Suprapubic skin (tissue), 4 donors: Measurements from ENCODE around the gene SREBF1. TPM values are rescaled to one million over a fixed set of nuclear protein-coding genes. Genes with fewer than 3 reads are reported as not detected.

Experiments used
- DNase-seq, 2 donors: peaks; one replicate each; pipeline ENCODE4 v3.0.0-alpha.2; 2019; ENCODE audit warnings: low spot score in 2 of 2
- H3K27ac ChIP-seq: fragments of 200-600 bp; sonication (generic); one replicate; pipeline ENCODE4 v1.5.1; 2019
- H3K27me3 ChIP-seq: fragments of 200-600 bp; sonication (generic); one replicate; pipeline ENCODE4 v1.5.1; 2019
- H3K36me3 ChIP-seq: fragments of 200-600 bp; sonication (generic); one replicate; pipeline ENCODE4 v1.5.1; 2019
- H3K4me1 ChIP-seq: fragments of 200-600 bp; sonication (generic); one replicate; pipeline ENCODE4 v1.5.1; 2019
- H3K4me3 ChIP-seq: fragments of 200-600 bp; sonication (generic); one replicate; pipeline ENCODE4 v1.5.1; 2019; ENCODE audit warnings: mild to moderate bottlenecking
- H3K9me3 ChIP-seq: fragments of 200-600 bp; sonication (generic); one replicate; pipeline ENCODE4 v1.5.1; 2019
- EP300 ChIP-seq: sonication (generic); formaldehyde crosslinking; IDR thresholded peaks from one replicate; pipeline ENCODE4 v1.6.1; 2017; ENCODE audit warnings: antibody characterized with exemption
- POLR2A ChIP-seq, 2 donors: fragments of 450-650 bp; IDR thresholded peaks; one replicate each; pipeline ENCODE4 v1.6.1; 2017; ENCODE audit warnings: antibody characterized with exemption in 2 of 2, mild to moderate bottlenecking in 2 of 2, moderate library complexity in 2 of 2
- POLR2AphosphoS5 ChIP-seq, 3 donors: sonication (generic); formaldehyde crosslinking; IDR thresholded peaks; one replicate each; pipeline ENCODE4 v1.6.1; 2017; ENCODE audit warnings: antibody characterized with exemption in 3 of 3
- WGBS: methylation state at CpG from one replicate; pipeline ENCODE4 v1.1.5; 2018; 5-methylcytosine and 5-hydroxymethylcytosine counted together
- total RNA-seq, 4 donors: library from RNA; depleted of rRNA; stranded (reverse); fragments of >200 nt; gene quantifications; one replicate each; pipeline ENCODE4 v1.1.0, GENCODE V29; 2016
- TF ChIP-seq, protein P1 (sequence below), 2 donors: fragments of 200-600 bp in 1 of 2; fragments of 450-650 bp in 1 of 2; sonication (generic) in 1 of 2; IDR thresholded peaks; one replicate each; pipeline ENCODE4 v1.5.1; 2016 to 2019; ENCODE audit warnings: antibody characterized with exemption in 2 of 2, mild to moderate bottlenecking in 1 of 2, moderate library complexity in 1 of 2

Gene SREBF1
- total RNA-seq, 4 donors from 2014 or later = 78.1 to 124 (median 91.7) TPM

DNA sequence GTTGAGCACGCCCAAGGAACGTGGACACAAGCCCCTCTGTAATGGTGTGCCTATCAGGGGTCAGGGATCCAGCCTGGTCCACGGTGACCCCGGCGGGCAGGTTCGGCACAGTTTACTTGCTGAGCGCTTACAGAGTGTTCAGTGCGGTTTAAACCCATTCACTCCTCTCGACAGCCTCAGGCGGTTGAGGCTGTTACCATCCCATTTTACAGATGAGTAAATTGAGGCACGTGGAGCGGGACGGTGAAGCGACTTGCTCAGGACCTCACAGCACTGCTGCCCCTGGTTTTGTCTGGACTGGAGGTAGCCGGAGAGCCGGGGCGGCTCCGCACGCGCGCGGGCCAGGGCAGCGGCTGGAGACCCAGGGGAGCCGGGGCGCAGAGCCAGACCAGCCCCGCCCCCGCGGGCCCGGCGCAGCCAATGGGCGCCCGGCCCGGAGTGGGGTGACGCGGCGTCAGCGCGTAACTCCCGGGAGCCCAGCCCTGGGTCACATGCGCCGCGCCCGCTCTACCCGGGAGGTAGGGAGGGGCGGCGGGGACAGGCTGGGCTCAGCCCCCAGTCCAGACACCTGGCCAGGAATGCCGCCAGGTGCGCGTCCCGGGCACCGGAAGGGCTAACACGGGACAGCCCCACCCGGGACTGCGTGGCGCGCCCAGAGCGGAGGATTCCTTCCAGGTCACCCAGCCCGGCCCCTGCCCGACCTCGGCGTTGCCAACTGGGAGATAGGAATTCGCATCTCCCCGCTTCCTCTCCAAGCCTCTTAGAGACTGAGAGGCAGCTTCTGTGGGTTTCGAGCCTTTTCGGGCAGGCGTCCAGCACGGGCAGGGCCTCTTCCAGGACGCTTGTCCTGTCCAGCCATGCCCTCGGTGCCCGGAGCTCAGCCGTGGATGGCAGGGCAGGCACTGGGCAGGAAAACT is 3.3 kb upstream of the SREBF1 start:
- WGBS = 6% methylated on average over 58 of the region's 71 CpGs
- Histone ChIP-seq H3K4me3 (peak overlapping the region; percentile 54), H3K27ac (peak overlapping the region; percentile 98), H3K27me3 (no peaks in the 10 kb centered on the region), H3K36me3 (no peaks in the 10 kb centered on the region), H3K4me1 (peaks cover 82% of the 10 kb centered on the region), H3K9me3 (no peaks in the 10 kb centered on the region)
- TF ChIP-seq POLR2A (IDR thresholded peaks at IDR 0.05) (peak in 1 of 2 donors; percentile 82), POLR2AphosphoS5 (IDR thresholded peaks at IDR 0.05) (peak in 2 of 3 donors; percentile 80 to 82)
- TF ChIP-seq, protein P1, sequence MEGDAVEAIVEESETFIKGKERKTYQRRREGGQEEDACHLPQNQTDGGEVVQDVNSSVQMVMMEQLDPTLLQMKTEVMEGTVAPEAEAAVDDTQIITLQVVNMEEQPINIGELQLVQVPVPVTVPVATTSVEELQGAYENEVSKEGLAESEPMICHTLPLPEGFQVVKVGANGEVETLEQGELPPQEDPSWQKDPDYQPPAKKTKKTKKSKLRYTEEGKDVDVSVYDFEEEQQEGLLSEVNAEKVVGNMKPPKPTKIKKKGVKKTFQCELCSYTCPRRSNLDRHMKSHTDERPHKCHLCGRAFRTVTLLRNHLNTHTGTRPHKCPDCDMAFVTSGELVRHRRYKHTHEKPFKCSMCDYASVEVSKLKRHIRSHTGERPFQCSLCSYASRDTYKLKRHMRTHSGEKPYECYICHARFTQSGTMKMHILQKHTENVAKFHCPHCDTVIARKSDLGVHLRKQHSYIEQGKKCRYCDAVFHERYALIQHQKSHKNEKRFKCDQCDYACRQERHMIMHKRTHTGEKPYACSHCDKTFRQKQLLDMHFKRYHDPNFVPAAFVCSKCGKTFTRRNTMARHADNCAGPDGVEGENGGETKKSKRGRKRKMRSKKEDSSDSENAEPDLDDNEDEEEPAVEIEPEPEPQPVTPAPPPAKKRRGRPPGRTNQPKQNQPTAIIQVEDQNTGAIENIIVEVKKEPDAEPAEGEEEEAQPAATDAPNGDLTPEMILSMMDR (IDR thresholded peaks at IDR 0.05) = no peak
- peak; percentile 93 to 95 for DNase-seq

DNA sequence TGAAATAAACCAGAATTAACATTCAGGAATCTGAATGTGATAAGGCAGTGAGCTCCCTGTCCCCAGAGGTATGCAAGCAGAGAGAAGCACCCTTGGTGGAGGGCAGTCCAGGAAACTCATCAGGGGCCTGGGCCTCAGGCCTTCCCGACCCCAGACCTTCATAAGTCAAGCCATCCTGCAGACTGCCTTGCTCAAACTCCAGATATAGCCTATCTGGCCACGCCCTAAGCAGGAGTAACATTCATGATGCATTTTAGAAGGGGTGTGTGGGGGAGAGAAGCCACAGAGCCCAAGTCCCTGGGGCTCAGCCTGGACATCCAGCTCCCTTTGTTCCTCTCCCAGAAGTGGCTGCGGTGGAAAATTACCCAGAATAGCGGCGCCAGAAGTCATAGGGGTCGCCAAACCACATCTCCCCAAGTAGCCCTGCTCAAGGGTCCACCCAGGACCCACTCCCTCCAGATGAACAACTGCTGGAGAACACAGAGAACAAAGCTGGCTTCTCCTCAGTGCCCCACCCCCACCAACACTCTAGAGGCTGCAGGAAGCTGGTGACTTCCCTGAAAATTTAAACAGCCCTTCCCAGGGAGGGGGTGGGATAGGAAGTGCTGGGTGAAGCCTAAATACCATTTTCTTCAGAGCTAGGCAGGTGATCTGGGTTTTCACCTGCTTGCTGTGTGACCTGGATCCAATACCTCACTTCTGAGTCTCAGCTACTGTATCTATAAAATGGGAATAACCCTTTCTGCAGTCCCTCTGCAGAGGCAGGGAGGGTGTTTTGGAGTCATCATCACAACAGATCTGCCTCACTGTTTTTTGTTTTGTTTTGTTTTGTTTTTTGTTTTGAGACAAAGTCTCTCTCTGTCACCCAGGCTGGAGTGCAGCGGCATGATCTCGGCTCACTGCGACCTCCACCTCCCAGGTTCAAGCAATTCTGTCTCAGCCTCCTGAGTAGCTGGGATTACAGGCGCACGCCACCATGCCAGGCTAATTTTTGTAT is 1.5 kb upstream of the SREBF1 start:
- H3K4me3 ChIP-seq = peak overlapping the region; percentile 73
- H3K27me3 ChIP-seq = no peaks in the 10 kb centered on the region
- H3K9me3 ChIP-seq = no peaks in the 10 kb centered on the region
- DNase-seq = peak in 1 of 2 donors; percentile 87
- peaks cover 93% of the 10 kb centered on the region for H3K4me1 ChIP-seq
- peak overlapping the region; percentile 98 for H3K27ac ChIP-seq
- TF ChIP-seq EP300 (no peak), POLR2A (IDR thresholded peaks at IDR 0.05) (no peak), POLR2AphosphoS5 (IDR thresholded peaks at IDR 0.05) (no peak)
- TF ChIP-seq, protein P1 (IDR thresholded peaks at IDR 0.05) = no peak
- WGBS = 57% methylated on average over 11 of the region's 11 CpGs
- H3K36me3 ChIP-seq = no peaks in the 10 kb centered on the region

DNA sequence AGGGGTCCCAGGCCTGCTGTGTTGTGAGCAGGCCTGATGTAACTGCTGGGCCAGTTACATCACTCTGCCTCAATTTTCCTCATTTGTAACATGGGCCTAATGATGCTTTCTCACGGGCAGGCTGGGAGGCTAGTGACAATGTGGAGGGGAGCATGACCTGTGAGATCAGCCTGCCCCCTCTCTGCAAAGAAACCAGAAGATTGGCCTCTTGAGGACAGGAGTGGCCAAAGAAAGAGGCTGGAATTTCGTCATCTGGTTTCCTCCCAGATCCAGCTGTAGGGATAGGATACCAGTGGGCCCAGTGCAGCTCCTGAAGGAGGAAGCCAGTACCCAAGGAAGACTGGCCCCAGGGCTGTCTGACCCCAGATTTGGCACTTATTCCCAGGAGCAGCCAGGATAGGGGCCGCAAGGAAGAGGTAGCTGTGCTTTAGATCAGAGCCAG is 615 bp upstream of the SREBF1 start:
- DNase-seq = no peak
- 65% methylated on average over 1 of the region's 3 CpGs for WGBS
- Histone ChIP-seq H3K9me3 (no peaks in the 10 kb centered on the region), H3K4me1 (peaks cover 84% of the 10 kb centered on the region), H3K27ac (peak overlapping the region; percentile 98), H3K27me3 (no peaks in the 10 kb centered on the region), H3K36me3 (no peaks in the 10 kb centered on the region), H3K4me3 (peak overlapping the region; percentile 73)
- TF ChIP-seq POLR2AphosphoS5 (IDR thresholded peaks at IDR 0.05) = peak in 2 of 3 donors; percentile 15 to 29
- no peak for TF ChIP-seq EP300

DNA sequence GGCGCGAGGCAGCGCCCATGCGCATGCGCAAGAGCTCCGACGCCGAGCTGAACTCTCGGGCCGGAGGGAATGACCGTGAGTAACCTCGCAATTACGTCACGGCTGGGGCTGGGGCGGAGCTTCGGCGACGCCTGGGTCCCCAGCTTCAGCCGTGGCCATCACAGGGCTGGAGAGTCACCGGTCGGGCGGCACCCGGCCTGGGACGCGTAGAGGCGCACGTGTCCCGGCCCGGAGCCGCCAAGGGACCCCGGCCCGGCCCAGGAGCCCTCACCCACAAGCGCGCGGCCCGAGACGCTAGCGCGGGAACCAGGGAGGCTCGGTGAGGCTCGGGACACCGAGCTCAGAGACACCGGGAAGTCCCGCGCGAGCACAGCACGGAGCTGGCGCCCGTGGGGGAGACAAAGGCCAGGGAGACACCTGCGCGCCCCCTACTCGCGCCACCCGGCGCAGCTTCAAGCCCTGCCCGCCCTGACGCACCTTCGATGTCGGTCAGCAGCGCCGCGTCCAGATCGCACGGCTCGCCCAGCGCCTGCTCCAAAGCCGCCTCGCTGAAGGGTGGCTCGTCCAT is 452 bp downstream of the SREBF1 start:
- DNase-seq = peak; percentile 98 to 99
- peak overlapping the region; percentile 98 for H3K27ac ChIP-seq
- H3K9me3 ChIP-seq = no peaks in the 10 kb centered on the region
- no peaks in the 10 kb centered on the region for H3K27me3 ChIP-seq
- H3K36me3 ChIP-seq = no peaks in the 10 kb centered on the region
- H3K4me3 ChIP-seq = peak overlapping the region; percentile 73
- WGBS = no CpG with 5 or more reads among the region's 69 CpGs
- H3K4me1 ChIP-seq = peaks cover 82% of the 10 kb centered on the region
- TF ChIP-seq POLR2A (IDR thresholded peaks at IDR 0.05) = peak; percentile 93 to 99
- TF ChIP-seq POLR2AphosphoS5 (IDR thresholded peaks at IDR 0.05) = peak; percentile 76 to 98 (median 85)
- TF ChIP-seq EP300 = no peak
- TF ChIP-seq, protein P1 (IDR thresholded peaks at IDR 0.05) = no peak
